GM21390 (cell line): Measurements from ENCODE around the gene PRSS22.

ENCODE experiments used
- ATAC-seq: cut with Tn5 transposase; IDR thresholded peaks from one replicate; pipeline ENCODE4 v1.9.1; 2021; ENCODE audit not compliant: unreplicated experiment

The PRSS22 gene

GRCh38 chr16:2881783-2882649 lies 24.0 kb upstream of the PRSS22 start:
- peak; percentile 17 for ATAC-seq

- no peak for ATAC-seq
These were observed 22.0 kb upstream of the PRSS22 start for GRCh38 chr16:2879854-2880508.

- no peak for ATAC-seq
These were observed 17.0 kb upstream of the PRSS22 start for GRCh38 chr16:2874912-2875362.

GRCh38 chr16:2874032-2874911 lies 16.3 kb upstream of the PRSS22 start:
- no peak for ATAC-seq

GRCh38 chr16:2871926-2872325 lies 14.0 kb upstream of the PRSS22 start:
- no peak for ATAC-seq

GRCh38 chr16:2867987-2868789 lies 10.2 kb upstream of the PRSS22 start:
- ATAC-seq = peak; percentile 84

DNA sequence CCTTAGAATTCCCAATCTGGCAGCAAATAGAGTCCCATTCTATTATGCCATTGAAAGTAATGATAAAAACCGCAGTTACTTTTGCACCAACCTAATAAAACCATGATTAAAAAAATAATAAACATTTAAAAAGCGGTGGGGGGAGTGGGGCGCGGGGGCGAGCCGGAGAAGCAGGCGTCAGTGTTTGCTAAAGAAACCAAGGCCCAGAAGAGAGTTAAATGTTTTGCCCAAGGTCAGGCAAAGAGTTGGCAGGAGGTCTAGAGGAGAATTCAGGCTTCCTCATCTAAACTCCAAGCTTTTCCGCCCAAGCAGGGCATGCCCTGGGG lies 9.7 kb upstream of the PRSS22 start:
- ATAC-seq = no peak

GRCh38 chr16:2866431-2866830 lies 8.5 kb upstream of the PRSS22 start:
- ATAC-seq = no peak

DNA sequence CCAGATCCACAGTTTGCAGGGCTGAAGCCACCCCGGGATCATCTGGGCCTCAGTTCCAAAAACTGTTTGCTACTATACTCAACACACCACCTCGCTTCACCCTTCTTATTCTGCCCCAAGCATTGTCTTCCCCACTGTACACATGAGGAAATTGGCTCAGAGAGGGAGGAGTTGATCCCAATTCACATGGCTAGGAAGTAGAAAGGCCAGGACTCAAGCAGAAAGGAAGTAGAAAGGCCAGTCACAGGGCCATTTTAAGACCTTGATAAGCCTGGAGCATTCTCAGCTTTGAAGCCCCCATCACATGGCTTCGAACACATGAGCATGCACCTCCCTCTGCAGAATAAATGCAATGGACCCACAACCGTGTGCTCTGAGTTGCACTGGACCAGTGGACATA lies 7.7 kb upstream of the PRSS22 start:
- no peak for ATAC-seq

DNA sequence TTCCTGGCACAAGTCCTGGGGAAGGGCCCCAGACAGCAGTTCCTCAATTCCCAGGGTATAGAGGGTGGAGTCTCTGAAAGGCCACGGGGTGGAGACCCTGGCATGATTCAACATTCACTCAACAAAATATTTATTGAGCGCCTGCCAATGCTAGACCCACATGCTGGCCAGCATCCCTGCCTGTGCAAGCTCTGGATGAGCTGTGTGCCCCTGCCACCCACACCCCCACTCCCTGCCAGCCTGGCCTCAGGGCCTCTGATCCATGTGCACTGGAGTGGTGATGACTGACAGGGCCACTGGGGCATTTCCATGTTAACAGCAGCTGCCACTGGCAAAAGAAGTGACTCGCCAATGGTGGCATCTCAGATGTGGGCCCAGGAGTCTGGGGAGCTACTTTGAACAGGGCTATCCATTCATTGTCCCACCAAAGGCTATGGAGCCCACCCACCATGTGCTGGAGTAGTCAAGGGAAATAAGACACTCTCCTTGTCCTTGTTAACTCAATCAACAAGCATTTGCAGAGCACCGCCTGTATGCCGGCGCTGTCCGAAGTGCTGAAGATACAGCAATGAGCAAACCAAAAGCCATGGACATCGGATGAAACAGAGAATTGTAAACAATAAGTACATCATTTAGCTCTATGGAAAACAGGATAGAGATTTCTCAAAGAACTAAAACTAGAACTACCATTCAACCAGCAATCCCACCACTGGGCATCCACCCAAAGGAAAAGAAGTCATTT lies 3.0 kb upstream of the PRSS22 start:
- no peak for ATAC-seq

- ATAC-seq = no peak
These were observed 1.8 kb upstream of the PRSS22 start for GRCh38 chr16:2859686-2860265.

DNA sequence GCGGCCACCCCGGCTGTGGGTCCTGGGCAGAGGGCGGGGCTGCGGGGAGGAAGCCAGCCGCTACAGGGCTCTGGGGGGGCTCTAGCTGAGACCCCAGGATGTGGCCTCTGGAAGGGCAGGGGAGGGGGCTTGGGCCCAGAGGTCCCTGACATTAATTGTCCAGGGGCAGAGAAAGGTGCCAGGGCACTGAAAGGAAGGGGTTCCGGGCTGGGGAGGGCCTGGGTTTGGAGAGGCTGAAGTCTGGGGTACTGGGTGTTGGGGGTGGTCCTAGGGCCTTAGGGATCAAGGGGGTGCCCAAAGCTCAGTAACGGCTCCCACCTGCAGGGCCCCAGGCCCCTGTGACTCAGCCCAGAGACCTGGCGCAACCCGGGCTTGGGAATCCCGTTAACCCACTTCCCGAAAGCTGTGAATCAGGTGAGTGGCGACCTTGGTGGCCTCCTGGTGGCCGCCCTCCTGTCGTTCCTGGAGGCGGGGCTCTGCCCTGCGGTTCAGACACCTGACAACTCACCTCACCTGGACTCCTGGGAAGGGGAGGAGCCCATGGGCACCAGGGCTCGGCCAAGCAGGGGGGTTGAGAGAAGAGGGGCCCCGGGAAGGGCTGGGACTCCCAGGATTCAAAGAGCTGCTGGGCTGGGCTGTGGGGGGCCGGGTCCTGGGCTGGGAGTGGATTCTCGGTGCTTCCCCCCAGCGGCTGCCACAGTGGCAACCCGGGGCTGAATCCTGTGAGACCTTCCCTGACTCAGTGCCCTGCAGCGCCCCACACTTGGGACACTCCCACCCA lies 465 bp upstream of the PRSS22 start:
- no peak for ATAC-seq

GRCh38 chr16:2856686-2857450 lies 1.1 kb downstream of the PRSS22 start:
- ATAC-seq = no peak

GRCh38 chr16:2856061-2856670 lies 1.8 kb downstream of the PRSS22 start:
- no peak for ATAC-seq

DNA sequence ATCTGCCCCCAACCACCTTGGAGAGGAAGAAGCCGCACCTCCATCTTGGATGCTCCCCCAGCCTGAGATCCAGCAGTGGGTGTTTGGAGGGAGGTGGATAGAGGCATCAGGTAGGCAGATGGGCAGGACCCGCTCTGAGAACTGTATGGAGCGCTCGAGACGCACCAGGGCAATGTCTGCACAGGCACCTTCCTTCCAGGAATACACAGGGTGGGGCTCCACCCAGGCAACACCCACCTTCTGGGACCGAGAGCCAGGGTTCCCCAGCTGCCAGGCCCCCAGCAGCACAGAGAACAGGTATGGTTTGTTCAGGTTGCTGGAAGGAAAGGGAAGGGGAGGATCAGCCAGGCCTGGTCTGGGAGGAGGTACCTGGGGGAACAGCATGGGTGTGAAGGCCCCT lies 2.4 kb downstream of the PRSS22 start:
- no peak for ATAC-seq

GRCh38 chr16:2854700-2855309 lies 3.2 kb downstream of the PRSS22 start:
- ATAC-seq = no peak

DNA sequence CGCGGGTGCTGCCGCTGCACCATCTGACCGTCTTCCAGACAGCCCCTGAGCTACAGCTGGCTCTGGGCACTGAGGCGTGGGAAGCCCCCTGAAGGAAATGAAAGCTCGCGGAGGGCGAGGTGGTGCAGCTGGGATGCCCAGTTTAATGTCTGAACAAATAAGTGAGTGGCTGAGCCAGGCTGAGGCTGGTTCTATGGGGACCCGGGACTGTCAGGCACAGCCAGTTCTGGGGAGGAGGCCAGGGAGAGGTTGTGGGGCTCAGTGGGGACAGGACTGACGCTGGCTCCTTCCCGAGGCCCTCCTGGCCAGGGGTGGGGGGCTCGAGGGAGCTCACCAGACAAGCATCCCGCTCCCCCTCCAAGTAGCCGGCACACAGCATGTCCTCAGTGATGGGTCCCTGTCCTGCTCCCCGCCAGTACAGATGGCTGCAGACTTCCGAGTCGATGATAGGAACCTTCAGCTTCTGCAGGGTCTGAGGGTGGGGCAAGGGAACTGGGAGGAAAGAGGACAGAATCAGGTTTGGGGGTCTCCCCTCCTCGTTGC lies 4.4 kb downstream of the PRSS22 start:
- ATAC-seq = no peak
